ENCODE measurements around the gene FMO4. TPM values are rescaled to one million over a fixed set of nuclear protein-coding genes. Genes with fewer than 3 reads are reported as not detected.

Gene FMO4
- total RNA-seq, 1 experiment from 2014 or later: 0.33 TPM

DNA sequence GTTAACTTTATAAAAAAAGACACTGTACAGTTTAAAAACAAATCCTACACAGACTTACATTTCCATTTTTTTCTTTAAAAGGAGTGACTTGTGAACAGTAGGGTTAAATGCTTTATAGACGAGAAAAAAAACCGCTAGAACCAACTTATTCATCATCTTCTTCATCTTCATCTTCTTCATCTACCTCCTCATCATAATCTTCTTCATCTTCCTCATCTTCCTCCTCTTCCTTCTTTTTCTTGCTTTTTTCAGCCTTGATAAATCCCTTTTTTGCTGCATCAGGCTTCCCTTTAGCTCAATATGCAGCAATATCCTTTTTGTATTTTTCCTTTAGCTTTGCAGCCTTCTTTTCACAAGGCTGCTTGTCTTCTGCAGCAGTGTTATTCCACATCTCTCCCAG lies 43.2 kb upstream of the FMO4 start:
- no peak for DNase-seq (ENCODE audit: low read depth, low spot score)
- H3K27me3 ChIP-seq (ENCODE audit: control insufficient read depth, insufficient read depth, low read length): no peaks in the 10 kb centered on the region
- H3K36me3 ChIP-seq (ENCODE audit: control insufficient read depth, insufficient read depth, low read length): no peaks in the 10 kb centered on the region
- CTCF ChIA-PET: no interaction called here
- in situ Hi-C loops (cut with HindIII; ENCODE audit: low pct_unique_long_range_greater_than_20kb, low sequenced_read_pairs): no loop called here
- POLR2A ChIA-PET: interaction anchor here (0.6 kb wide), 1 partner anchor 1369 kb away, joined by 3 read pairs; no protein-coding TSS in a partner anchor
- intact Hi-C loops (cut with micrococcal nuclease; ENCODE audit: unreplicated experiment): no loop called here
- no peak for ATAC-seq
- no TSS peak for BruUV-seq (replicated peaks)
- no peaks in the 10 kb centered on the region for H3K4me1 ChIP-seq (ENCODE audit: control insufficient read depth, insufficient read depth, low read length)
- no peaks in the 10 kb centered on the region for H3K9me3 ChIP-seq (ENCODE audit: control insufficient read depth, insufficient read depth, low read depth, low read length)
- TF ChIP-seq SIN3A (IDR thresholded peaks at IDR 0.05; ENCODE audit: borderline replicate concordance, insufficient read depth, low read depth, low read length) (no peak), TCF7L2 (IDR thresholded peaks at IDR 0.05; ENCODE audit: low read depth, low read length) (no peak), REST (IDR thresholded peaks at IDR 0.05; ENCODE audit: insufficient read depth in 1 of 2, low read depth in 2 of 2, low read length in 1 of 2) (no peak), CTCF (IDR thresholded peaks at IDR 0.05) (no peak), POLR2AphosphoS5 (IDR thresholded peaks at IDR 0.05; ENCODE audit: low read depth, low read length) (no peak)
- H3K27ac ChIP-seq (ENCODE audit: low read length): no peak overlapping the region
- H3K4me3 ChIP-seq (ENCODE audit: low read depth in 2 of 2, low read length in 2 of 2): no peak overlapping the region

DNA sequence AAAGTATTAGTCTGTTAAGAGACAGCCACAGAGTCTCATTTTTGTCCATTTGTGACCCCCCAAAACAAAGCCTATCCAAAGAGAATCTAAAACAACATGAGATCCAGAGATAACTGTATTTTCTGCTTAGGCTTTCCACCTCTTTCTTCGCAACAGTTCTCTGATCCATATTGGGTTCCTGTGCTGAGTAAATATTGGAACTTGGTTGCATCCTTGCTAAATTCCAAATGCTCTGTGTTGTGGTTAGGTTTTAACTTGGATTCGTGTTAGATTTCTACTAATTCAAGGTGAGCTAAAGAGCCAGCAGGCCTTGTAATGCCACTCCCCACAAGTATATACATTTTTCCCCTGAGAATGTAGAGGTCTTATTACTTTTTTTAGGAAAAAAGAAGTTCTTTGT lies 36.4 kb upstream of the FMO4 start:
- Histone ChIP-seq H3K27ac (ENCODE audit: low read length) (no peak overlapping the region), H3K36me3 (ENCODE audit: control insufficient read depth, insufficient read depth, low read length) (no peaks in the 10 kb centered on the region), H3K4me3 (ENCODE audit: low read depth in 2 of 2, low read length in 2 of 2) (no peak overlapping the region), H3K27me3 (ENCODE audit: control insufficient read depth, insufficient read depth, low read length) (no peaks in the 10 kb centered on the region), H3K9me3 (ENCODE audit: control insufficient read depth, insufficient read depth, low read depth, low read length) (no peaks in the 10 kb centered on the region), H3K4me1 (ENCODE audit: control insufficient read depth, insufficient read depth, low read length) (no peaks in the 10 kb centered on the region)
- POLR2A ChIA-PET: no interaction called here
- CTCF ChIA-PET: no interaction called here
- DNase-seq (ENCODE audit: low read depth, low spot score) (no peak), ATAC-seq (no peak)
- TF ChIP-seq TCF7L2 (IDR thresholded peaks at IDR 0.05; ENCODE audit: low read depth, low read length) (no peak), POLR2AphosphoS5 (IDR thresholded peaks at IDR 0.05; ENCODE audit: low read depth, low read length) (no peak), SIN3A (IDR thresholded peaks at IDR 0.05; ENCODE audit: borderline replicate concordance, insufficient read depth, low read depth, low read length) (no peak), CTCF (IDR thresholded peaks at IDR 0.05) (no peak), REST (IDR thresholded peaks at IDR 0.05; ENCODE audit: insufficient read depth in 1 of 2, low read depth in 2 of 2, low read length in 1 of 2) (no peak)
- in situ Hi-C loops (cut with HindIII; ENCODE audit: low pct_unique_long_range_greater_than_20kb, low sequenced_read_pairs) (no loop called here), intact Hi-C loops (cut with micrococcal nuclease; ENCODE audit: unreplicated experiment) (no loop called here)
- BruUV-seq (replicated peaks): no TSS peak

Data from Panc1 (cell line).